Measurements from ENCODE around the gene SHB.
"Not testable (repeated sequence)": the region's sequence is repeated elsewhere in the genome, so short reads cannot be mapped to it uniquely, and the experiment has no call there.

SHB gene

DNA sequence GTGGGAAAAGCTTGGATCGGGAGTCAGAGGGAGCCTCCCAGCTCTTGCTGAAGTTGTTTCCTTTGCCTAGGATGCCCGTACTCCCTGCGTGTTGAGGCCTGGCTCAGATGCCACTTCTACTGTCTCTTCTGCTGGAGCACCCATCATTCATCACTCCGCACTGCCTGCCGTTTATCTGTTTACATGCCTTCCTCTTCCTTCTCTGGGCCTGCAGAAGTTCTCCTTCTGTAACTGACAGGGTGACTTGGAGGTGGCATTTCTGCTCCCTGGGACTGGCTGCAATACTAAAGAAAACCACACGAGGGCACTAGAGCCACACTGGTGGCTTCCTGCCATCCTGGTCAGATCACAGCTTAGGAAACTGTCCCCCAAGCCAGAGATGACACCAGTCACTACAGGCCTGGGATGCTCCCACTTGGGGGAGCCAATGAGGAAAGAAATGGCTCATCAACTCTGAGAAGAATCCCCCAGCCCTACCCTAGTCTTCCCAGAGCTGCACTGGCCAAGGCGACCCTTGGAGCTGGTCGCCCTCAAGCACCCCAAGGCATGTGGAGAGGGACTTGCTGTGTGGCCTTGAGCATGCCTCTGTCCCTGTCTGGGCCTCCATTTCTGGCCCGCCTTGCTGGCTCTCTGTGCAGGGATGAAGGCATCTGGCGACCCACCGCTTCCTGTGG, 155.4 kb downstream of the SHB start:
- peak; percentile 74 for DNase-seq

DNA sequence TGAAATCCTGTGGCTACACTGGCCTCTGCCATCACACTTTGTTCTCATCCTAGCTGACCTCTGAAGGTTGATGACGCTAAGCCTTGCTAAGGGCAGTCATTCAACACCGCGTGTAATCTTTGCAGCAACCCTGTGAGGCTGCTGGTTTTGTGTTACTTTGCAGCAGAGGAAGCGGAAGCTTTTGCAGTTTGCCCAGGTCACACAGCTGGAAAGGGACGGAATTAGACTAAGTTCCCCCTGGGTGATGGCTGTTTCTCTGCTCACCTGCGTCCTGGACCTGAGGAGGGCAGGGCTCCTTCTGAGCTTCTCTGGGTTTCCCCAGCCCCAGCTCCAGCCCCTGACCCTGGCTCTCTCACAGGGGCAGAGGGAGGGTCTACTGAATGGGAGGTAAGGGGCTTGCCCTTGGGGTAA, 157.8 kb downstream of the SHB start:
- DNase-seq: no peak

DNA sequence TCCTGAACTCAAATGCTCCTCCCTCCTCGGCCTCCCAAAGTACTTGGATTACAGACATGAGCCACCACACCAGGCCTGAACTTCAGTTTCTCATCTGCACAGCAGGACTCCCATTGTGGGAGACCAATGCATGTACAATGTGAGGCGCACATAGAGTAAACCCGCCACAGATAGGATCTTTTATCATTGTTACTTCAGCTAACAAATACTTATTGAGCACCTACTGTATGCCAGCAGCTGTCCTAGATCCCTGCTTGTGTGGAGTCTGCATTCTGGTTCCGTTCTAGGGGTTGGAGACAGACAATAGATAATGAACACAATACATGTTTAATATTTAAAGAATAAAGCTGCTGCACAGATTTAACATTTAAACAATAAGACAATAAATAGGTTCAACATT, 158.8 kb downstream of the SHB start:
- DNase-seq: no peak

DNA sequence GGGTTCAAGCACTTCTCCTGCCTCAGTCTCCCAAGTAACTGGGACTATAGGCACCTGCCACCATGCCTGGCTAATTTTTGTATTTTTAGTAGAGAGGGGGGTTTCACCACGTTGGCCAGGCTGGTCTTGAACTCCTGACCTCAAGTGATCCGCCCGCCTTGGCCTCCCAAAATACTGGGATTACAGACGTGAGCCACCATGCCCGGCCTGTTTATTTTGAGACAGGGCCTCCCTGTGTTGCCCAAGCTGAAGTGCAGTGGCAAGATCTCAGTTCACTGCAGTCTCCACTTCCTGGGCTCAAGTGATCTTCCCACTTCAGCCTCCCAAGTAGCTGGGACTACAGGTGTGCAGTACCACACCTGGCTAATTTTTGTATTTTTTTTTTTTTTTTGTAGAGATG, 159.2 kb downstream of the SHB start:
- DNase-seq: not testable (repeated sequence)

DNA sequence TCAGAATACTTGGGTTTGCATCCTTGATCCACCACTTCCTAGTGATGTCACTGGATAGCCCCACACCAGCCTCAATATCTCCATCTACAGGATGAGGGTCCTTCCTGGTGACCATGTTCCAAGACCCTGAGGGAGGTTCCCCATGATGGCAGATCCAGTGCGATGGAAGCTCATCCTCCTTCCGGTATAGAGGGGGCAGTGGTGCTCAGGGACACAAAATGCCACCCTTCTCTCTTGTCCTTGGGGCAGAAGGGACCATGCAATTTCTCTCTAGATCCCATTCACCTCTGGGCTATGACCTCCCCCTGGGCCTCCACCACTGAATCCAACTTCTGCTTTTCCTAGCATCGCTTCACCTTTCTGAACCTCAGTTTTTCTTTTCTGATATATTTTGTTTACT, 159.7 kb downstream of the SHB start:
- no peak for DNase-seq

DNA sequence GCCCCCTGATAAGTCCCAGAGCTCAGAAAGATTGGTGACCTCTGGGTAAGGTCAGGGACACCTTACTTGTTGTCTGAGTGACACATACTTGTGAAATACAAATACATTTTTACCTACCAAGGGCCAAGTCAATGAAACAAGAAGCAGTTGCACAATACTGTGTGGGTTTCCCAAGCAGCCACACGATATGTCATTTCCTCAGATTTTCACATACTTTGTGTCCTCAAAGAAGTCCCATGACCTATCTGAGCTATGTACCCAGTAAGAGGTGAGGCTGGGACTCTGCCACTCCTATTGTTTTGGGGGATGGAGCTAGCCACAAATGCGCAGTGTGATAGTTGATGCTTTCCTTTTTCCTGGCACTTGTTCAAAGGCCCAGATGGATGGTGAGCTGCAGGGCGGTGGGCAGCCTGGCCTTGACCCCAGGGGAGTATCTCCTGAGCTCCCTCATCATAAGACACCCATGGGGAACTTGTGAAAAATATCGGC, 160.3 kb downstream of the SHB start:
- DNase-seq: no peak

DNA sequence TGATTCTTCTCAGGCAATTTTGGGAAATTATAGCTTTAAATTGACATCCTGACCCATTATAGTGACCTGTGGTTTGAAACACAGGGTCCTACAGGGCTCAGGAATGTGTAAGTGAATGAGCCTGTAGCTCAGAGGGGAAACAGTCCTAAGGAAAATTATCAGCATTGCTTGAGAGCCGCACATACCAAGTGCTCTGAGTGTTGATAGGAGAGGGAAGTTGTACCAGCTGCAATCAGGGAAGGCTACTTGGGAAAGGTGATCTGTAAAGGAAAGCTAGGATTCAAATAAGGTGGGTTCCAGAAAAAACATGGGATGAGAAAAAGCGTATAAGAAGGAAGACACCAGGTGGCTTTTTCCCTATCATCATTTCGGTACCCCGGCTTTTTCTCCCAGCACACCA, 160.7 kb downstream of the SHB start:
- no peak for DNase-seq

DNA sequence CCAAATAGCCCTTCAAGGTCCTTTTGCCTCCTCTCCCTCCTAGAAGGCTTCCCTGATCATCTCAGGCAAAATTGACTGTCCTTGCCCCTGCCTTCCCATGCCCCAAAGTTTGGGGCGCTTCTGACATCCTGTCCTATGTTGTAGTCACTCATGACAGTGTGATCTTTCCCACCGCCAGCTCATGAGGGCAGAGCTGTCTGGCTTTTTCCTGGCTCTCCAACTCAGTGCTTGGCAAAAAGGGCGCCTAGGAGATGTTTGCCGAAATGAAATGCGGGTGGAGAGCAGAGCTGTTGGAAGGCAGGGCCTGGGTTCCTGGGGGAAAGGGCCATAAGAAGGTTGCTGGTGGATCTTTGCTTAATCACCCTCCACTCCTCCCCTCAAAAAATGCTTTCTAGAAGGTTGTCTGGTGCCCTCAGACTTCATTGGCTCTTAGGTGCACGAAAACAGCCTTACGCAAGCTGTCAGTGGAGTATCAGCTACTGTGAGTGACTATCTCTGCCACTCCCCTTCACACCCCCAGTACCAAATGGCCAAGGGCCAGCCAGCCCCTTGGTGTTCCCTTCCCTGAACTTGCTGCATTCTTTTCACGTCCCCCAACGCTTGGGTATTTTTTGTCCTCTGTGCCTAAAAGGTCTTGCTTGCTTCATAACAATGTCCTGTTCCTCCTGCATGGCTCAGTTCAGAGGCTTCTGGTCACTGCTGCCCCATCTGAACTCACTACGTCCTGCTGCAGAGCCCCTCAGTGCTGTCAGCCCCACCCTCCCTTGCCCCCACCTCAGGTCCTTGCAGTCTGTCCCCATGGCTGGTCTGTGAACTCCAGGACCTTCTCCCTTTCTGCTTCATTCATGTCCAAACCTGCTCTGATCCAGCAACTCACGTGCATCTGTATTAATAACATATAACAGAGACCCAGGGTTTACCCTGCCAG, 162.5 kb downstream of the SHB start:
- DNase-seq: no peak

DNA sequence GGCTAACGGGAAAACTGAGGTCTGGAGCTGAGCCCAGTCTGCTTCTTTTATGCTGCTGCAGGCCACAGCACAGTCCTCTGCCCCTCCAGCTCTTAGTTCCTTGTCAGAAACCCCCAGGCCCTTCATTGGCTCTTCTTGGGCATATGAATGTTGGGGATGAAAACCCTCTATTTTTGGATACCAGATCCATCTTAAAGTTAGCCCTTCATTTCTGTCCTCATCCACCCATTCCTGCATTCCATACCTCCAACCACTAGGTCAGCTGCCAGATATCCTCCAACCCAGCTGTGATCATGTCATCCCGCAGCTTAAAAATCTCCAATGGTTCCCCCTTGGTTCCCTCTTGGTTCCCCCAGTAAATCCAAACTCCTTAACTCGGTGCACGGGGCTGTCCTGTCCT, 163.3 kb downstream of the SHB start:
- DNase-seq: no peak

DNA sequence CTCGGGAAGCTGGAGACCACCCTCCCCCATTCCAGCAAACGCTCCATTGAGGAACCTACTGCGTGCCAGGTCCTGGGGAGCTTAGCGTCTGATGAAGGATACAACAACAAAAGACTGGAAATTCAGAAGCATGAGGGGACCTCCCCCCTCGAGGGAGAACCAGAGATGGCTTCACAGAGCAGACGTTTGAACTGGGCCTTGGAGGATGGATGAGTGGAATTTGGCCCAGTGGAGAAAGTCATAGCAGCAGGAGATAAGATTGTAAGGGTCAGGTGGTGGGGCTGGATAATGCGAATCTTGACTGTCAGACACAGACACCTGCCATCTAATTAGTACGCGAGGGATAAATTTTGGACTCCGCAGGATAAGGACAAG, 163.9 kb downstream of the SHB start:
- DNase-seq: no peak

DNA sequence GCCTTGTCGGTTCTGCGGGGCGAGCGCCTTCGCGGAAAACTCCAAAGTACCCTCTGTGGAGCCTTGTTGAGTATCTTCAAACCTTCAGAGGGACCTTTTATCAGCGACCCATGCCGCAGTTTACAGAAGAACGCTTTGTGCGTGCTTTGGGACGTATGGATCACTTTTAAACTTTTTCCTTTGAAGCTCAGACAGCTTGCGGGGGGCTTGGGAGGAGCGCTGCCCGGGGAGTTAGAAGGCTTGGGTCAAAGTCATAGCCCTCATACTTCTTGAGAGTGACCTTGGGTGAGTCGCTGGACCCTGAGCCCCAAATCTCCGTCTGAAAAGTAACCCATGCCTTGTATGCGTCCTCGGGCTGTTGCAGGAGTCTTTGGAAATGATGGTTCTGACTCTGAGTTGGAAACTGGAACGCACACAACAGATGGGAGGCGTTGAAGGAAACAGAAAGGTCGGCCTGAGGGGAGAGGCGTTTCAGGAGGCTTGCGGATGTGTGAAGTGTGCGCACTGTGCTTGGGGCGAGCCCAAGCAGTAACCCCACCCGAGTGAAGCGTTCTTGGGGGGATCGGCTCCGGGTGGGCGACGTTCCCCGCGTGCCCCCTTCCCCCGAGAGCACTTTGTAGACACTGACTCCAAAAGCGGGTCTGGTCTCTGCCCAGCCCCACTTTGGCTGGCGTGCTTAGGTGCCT, 164.4 kb downstream of the SHB start:
- no peak for DNase-seq

DNA sequence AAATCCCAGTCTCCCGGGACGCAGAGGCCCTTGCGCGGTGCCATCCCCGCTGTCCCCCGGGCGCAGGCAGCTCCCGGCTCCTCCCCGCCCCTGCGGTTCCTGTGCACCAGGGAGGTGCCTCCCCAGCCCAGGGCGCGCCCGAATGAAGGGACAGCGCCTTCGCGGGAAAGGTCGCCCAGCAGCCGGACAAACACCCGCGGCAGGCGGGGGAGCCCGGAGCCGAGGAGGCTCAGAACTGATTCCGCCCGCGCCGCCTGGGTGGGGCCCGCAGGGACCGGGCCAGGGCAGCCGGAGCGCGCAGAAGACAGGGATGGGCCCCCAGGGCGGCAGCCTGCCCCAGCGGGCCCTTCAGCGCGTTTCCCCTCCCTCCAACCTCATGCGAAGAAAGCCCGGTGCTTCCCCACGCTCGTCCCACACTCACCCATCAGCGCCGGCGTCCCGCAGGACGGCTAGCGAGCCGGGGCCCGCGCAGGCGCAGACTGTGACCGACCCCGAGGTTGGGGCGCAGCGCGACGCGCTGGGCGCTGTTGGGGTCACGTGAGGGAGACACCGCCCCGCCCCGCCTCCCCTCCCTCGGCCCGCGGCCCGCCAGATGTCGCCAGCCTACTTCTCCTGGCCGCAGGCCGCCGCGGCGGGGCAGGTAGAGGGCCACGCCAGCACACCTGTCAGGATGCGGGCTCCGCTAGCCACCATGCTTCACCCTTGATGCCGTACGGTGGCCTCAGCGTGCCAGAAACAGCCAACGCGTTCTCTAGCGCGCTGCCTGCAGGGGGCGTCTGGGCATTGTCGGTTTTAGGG, 165.2 kb downstream of the SHB start, which contains the start of gene SLC25A51:
Gene SLC25A51 (minus strand): TSS at position 481 of the 798 bp plus-strand sequence. CDS start 15,577 bp downstream, outside the sequence.
- DNase-seq: peak; percentile 95

DNA sequence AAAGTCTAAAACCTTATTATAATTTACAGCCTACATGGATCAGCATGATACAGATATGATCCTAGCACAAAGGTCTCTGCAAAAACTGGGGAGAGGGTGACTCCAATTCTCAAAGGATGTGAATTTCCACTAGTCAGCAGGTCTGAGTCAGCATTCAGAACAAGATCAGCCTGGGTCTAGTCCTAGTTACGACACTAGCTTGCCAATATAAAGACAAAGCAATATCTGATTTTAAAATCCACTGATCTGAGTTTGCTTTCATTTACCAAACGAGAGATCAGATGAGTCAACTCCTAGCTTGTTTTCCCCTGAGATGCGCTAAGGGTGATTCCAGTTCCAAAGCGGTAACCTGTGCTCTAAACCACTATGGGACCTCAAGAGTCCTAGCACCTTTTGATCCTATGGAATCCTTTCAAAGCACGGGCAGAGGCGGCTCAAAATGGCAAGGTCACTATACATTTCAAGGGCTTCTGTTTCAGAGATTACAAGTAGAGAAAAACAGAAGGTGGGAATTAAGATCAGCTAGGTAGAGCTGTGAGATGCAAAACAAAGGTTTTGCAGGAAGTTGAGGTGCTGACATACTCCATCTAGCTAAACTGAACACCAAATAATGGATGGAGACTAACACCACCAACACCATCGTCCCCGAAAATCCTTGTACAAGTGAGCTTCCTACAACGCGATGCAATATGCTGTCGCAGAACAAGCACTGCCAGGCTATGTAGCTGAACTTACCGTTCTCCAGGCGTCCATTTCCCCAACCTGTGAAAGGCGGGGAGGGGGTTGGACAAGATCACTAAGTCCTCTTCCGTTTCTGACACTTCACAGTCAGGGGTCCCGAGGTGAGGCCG, 166.0 kb downstream of the SHB start:
- DNase-seq: no peak

DNA sequence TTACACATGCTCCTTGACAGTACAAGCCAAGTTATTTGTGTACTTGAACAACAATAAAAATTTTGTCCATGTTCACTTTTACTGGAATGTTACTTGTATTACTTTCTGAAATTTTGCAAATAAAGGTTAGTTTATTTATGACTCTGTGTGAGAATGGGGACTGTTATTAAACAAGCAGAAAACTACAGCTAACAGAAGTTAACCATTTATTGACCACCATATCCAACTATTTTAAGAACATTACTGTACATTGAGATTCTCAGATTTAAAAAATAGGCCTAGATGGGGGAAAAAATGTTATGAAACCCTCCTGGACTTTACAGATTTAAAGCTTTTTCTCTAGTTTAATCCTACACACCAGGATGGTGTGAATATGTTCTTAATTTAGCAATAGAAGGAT, 166.9 kb downstream of the SHB start:
- DNase-seq: no peak

DNA sequence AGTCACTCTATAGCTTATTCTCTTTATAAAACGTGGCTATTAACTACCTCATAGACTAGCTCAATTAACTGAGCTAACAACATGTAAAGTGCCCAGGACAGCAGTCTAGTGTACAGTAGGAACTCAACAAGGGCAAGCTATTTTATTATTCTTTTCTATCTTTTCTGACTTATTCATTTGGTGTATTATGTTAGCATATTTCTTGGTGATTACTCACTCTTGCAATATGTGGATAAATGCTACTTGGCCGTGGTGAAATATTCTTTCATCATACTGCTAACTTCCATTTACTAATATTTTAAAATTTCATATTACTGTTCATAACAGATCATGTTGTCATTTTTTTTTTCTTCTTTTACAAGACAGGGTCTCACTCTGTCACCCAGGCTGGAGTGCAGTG, 170.0 kb downstream of the SHB start:
- DNase-seq: no peak

DNA sequence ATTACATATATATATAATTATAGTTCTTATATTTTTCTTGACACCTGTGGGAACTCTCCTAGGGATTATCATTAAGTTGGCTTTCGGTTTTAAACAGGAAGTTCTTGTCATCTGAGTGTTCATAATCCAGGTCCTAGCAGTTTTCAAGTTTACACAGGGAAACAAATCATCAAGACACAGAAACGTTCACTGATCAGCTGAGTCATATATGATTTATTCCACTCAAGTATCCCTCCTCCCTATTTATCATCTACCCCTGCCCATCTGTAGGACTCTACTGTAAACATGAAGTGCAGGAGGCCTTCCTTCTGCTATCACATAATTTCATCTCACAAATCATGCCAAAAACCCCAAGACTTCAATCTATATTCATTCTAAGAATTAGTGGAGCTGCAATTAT, 171.4 kb downstream of the SHB start:
- DNase-seq: no peak

DNA sequence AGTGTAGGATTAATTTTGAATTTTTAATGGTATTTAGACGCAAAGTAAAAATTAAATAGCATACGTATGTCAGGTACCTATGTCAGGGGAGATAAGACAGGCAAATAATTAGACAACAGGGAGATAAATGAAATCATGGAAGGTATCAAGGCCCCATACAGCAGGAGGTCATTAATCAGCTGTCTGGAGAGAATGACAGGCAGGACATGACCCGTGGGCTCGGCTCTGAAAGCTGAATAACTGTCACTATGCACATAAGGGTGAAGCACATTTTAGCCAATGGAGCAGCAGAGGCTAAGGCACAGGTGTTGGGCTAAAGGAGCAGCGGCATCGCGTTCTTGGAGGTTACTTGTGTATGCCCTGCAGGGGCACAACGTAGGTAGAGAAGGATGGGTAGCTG, 177.0 kb downstream of the SHB start:
- no peak for DNase-seq

DNA sequence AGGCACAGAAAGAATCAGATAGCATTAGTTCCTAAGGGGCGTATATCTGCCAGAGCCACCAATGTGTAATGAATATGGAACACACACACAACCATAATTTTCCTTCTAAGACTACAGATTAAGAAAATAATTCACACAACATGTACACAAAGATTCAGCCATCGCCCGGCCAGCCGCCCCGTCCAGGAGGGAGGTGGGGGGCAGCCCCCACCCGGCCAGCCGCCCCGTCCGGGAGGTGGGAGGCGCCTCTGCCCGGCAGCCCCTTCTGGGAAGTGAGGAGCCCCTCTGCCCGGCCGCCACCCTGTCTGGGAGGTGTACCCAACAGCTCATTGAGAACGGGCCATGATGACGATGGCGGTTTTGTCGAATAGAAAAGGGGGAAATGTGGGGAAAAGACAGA, 178.0 kb downstream of the SHB start:
- DNase-seq: not testable (repeated sequence)

DNA sequence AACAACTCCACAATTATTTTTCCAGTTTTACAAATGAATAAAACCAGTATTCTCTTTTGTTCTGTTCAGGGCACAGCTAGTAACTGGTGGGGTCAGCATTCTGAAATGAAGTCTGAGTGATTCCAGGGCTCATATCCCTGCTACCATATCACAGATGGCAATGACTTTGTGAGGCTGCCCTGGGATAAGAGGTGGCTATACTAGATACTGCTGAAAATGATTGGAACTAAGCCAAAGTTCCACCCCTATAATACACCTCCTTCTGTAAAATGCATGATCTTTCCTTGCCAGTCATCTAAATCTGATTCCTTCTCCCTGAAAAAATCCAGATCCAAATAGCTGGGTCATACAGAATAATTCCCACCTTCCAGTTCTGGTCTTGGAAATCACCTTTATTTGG, 179.5 kb downstream of the SHB start:
- DNase-seq: no peak

DNA sequence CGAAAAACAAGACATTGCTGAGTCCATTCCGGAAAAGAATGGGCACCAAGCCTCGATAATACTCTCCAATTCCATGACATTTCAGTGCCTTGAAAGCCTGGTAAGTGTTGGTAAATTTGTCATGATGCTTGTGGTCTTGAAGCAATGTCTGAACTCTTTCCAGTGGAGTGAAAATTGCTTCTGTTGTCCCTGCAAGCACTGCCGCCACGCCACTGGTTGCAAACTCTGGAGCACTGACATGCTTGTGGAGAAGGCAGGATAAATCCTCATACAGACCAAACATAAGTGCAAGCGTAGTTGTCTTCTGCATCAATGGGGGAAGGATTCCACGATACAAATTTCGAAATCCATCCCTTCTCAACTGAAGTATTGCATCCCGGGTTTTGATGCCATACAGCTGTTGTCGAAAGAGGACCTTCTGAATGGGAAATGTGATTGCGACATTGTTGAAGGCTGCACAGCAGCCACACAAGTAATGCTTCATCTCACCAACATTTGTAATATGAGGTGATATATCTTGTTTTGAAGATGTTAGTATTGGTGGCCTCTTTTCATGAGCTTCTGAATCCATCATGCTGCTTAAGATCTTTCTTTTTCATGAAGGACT, 180.9 kb downstream of the SHB start:
- DNase-seq: not testable (repeated sequence)

DNA sequence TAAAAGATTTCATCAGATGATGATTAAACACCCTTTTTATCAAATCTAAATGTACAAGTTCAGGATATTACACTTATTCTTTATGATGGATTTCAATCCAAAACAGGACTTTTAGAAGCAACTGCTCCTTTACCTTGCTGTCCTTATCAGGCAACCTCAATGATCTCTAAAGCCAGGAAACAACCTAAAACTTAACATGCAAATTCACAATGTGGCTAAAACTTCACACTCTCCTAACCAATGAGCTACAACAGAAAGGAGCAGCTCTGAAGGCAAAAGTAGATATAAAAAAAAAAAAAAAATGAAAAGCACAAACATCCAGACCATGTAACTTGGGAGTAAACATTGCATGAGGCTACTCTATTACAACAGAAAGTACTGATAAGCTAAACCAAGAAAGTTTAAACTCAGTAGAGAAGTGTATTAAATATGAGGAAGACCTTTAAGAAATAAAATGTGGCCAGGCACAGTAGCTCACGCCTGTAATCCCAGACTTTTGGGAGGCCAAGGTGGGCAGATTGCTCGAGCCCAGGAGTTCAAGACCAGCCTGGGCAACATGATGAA, 188.0 kb downstream of the SHB start:
- no peak for DNase-seq
